CD1c-positive myeloid dendritic cell (primary cell): ENCODE data around the gene SEPSECS.

Experiments
- DNase-seq: peaks from one replicate; pipeline ENCODE4 v3.0.0-alpha.2; 2016; ENCODE audit errors: extremely low spot score

Gene SEPSECS

GRCh38 chr4:25155947-25156346, 4.3 kb downstream of the SEPSECS start:
- no peak for DNase-seq

- DNase-seq = no peak
Observed at GRCh38 chr4:25154594-25155265, 5.5 kb downstream of the SEPSECS start.

- DNase-seq = no peak
Observed at GRCh38 chr4:25146076-25146475, 14.2 kb downstream of the SEPSECS start.

- peak; percentile 7 for DNase-seq
Observed at GRCh38 chr4:25144870-25145481, 15.3 kb downstream of the SEPSECS start.

GRCh38 chr4:25142468-25142867, 17.8 kb downstream of the SEPSECS start:
- no peak for DNase-seq

- DNase-seq = no peak
Observed at GRCh38 chr4:25141592-25141991, 18.7 kb downstream of the SEPSECS start.

GRCh38 chr4:25133132-25133531, 27.1 kb downstream of the SEPSECS start:
- no peak for DNase-seq

- no peak for DNase-seq
Observed at GRCh38 chr4:25131926-25132325, 28.3 kb downstream of the SEPSECS start.

- DNase-seq = no peak
Observed at GRCh38 chr4:25131381-25131780, 28.9 kb downstream of the SEPSECS start.

- no peak for DNase-seq
Observed at GRCh38 chr4:25129917-25130316, 30.3 kb downstream of the SEPSECS start.

- no peak for DNase-seq
Observed at GRCh38 chr4:25128671-25129070, 31.6 kb downstream of the SEPSECS start.

GRCh38 chr4:25123236-25123635, 37.0 kb downstream of the SEPSECS start:
- no peak for DNase-seq

GRCh38 chr4:25120146-25120940, 39.9 kb downstream of the SEPSECS start:
- DNase-seq = no peak

GRCh38 chr4:25117716-25118472, 42.4 kb downstream of the SEPSECS start:
- DNase-seq = no peak

GRCh38 chr4:25117274-25117673, 43.0 kb downstream of the SEPSECS start:
- DNase-seq = no peak

GRCh38 chr4:25113915-25114904, 46.0 kb downstream of the SEPSECS start:
- DNase-seq = no peak

- DNase-seq = no peak
Observed at GRCh38 chr4:25112995-25113380, 47.3 kb downstream of the SEPSECS start.

- DNase-seq = no peak
Observed at GRCh38 chr4:25112366-25112994, 47.8 kb downstream of the SEPSECS start.

- no peak for DNase-seq
Observed at GRCh38 chr4:25111648-25112196, 48.5 kb downstream of the SEPSECS start.
